RPMI8226 (cell line): ENCODE measurements around the gene ESYT2.

Source experiments
- DNase-seq: peaks from one replicate; pipeline ENCODE4 v3.0.0-alpha.2; 2015

The ESYT2 gene

GRCh38 chr7:158825628-158826289 is 3.5 kb downstream of the ESYT2 start:
- no peak for DNase-seq

DNA sequence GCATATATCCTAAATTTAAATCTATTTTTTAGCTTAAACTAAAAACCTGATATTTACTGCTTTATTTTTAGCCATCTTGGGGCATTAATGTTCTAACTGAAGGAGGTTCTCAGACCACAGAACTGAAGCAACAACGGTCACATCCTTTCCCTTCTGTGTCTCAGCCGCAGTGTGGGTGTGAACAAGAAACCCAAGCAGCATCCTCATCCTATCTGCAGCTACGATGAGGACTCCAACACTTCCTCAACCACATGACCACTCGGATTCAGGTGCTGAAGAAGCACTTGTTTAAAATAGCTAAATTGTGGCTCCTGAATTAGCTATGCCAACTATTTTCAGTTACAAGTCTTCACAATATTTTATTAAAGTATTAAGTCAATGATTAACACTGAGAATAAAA is 5.3 kb downstream of the ESYT2 start:
- no peak for DNase-seq

GRCh38 chr7:158821171-158822031 is 7.9 kb downstream of the ESYT2 start:
- no peak for DNase-seq

- DNase-seq: no peak
Observed at GRCh38 chr7:158820656-158821055, 8.7 kb downstream of the ESYT2 start.

DNA sequence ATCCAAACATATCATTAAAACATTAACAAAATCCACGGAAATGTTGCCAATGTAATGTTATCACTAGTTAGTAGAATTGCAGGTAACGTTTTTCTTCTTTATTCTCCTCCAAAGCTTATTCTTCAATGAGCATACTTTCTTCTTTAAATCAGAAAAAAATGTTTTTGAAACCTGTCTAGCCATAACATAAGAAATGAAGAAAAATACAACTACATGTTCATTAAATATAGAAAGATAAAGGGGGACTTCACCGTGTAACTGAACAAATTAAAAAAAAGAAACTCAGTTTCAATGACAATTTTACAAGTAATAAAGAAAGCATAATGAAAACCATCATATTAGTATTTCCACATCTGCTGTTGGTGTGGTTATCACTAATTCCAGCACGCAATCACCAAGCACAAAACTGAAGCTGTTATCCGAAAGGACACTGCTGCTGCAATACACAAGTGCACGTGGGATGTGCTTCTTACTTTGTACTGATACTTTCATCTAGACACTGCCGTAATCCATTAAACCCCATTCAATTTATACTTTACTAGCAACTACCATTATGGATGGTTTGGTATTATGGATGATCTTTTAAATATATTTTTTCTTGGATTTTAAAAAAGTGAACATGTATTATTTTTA is 9.6 kb downstream of the ESYT2 start:
- no peak for DNase-seq

GRCh38 chr7:158818325-158819213 is 10.7 kb downstream of the ESYT2 start:
- DNase-seq: no peak

GRCh38 chr7:158816995-158817394 is 12.3 kb downstream of the ESYT2 start:
- DNase-seq: no peak

GRCh38 chr7:158816271-158816670 is 13.0 kb downstream of the ESYT2 start:
- DNase-seq: no peak

DNA sequence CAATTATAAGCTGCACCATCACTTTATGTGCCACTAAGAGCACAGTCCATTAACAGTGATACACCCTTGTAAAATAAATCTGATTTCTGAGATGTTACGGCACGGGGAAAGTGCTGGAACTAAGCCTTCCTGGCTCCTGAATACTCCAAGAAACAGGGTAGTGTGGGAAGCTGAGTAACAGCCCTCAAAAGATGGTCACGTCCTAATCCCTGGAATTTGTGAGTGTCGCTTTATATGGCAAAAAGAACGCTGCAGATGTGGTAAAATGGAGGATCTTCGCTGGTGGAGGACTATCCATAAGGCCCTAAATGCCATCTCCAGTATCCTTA is 13.5 kb downstream of the ESYT2 start:
- DNase-seq: no peak

DNA sequence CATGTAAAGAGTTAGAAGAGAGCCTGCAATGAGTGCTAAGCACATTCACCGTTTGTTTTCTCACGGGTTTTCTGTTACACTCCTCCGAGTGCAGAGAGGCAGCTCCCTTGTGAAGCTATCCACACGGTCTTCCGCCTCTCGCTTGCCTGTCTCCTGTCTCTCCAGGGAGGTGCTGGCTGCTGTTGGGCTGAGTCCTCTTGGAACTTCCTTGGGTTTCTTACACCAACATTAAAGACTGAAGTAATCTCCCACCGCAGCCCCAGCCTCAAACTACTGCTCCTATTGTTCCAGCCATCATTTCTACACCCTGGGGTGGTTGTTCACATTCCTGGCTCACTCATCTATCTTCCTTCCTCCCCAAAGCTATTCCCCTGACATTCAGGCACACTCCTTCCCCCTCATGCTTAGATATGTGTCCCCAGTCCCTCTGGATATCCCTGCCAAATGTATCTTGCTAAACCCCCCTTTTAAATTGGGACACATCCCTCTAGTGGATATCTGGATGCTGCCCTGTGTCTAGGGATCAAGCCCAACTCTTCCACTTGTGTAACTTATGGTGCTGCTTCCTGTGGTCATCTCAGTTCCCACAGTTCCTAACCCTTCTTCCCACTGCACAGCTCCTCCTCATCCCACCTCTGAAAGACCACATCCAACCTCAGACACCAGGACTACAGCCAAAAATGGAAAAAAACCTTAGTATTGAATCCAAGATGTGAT is 14.1 kb downstream of the ESYT2 start:
- DNase-seq: no peak

DNA sequence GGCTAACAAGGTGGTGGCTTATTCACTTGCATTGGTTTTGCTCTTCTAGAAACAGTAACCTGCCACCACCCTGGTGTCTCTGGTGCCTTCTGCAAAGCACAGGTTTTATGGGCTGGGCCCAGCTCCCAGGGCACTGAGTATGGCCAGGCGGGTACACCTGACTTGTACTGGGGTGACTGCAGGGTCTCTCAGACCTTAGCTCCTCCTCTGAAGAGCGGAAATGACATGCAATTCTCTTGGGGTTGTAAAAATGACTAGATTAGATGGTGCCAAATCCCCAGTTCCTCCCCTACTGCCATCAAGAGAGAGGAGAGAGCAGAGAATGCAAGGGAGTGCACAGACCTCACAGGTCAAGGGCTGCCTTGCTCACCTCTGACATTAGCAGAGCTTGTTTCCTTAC is 14.7 kb downstream of the ESYT2 start:
- DNase-seq: no peak

DNA sequence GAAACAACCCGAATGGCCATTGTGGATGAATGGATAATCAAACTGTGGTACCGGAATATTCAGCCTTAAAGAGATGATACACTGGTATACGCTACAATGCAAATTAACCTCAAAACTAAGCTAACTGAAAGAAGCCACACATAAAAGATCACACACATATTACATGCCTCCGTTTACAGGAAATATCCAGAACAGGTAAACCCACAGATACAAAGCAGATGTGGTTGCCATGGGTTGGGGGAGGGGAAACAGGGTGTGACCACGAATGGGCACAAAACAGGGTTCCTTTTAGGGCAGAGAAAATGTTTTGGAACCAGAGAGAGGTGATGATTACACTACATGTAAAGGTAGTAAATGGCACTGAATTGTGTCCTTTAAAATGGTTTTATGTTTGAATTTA is 16.6 kb downstream of the ESYT2 start:
- no peak for DNase-seq

DNA sequence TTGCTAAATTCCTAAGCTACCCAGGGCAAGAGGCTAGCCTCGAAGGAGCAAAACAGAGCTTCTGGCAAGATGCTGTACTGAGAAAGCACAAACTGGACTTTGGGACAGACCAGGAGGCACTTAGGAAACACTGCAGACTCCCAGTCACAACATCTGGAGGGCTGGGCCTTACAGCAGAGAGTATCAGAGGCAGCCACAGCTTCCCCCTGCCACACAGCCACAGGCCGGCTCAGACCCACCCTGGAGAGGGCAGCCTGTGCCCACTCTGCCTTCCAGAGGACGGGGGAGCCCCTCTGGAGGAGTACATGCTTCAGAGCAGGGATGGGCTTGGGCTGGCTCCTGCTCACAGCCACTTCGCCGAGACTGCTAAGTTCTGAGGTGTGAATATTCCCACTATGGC is 17.4 kb downstream of the ESYT2 start:
- no peak for DNase-seq

GRCh38 chr7:158811461-158811860 is 17.8 kb downstream of the ESYT2 start:
- DNase-seq: no peak

GRCh38 chr7:158810846-158811245 is 18.5 kb downstream of the ESYT2 start:
- no peak for DNase-seq

DNA sequence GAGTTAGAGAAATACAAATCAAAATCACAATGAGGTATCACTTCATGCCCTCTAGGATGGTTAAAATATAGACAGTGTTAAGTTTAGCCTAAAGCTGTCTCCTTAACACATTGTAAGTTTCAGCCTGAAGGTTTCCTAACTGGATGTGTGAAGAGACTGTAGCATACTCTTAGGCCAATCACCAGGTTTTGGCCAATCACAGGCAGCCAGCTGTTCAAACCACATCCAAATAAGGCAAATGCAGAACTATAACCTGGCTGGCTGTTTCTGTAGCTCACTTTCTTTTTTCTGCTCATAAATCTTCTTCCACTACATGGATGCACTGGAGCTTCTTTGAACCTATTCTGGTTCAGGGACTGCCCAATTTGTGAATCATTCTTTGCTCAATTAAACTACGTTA is 19.7 kb downstream of the ESYT2 start:
- no peak for DNase-seq

DNA sequence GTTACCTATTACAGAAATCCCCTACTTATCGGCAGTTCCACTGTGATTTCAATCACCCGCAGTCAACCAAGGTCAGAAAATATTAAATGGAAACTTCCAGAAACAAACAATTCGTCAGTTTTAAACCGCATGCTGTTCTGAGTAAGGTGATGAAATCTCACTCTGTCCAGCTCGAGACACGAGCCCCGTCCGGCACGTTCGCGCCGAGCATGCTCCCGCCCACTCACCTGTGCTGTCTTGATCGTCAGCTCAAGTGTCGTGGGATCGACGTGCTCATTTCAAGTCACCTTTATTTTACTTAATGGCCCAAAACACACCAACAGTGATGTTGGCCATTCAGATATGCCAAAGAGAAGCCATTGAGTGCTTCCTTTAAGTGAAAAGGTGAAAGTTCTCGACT is 21.2 kb downstream of the ESYT2 start:
- no peak for DNase-seq

GRCh38 chr7:158805937-158806336 is 23.4 kb downstream of the ESYT2 start:
- DNase-seq: no peak

DNA sequence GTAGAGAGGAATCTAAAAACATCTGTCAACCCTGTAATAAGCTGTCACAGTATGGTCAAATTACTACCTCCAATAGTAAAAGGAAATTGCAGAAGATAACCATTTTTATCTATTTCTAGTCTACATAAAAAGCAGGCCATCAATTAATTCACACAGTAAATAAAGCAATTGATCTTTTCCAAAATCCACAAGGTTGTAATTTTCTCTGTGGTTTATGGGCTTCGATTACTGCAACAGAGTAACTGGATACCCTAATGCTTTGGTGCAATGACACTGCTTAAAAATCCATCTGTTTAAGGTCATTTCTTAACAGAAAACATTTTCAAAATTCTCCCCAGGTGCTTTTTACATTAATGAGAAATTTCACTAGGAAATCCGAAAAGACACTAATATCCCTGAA is 23.9 kb downstream of the ESYT2 start:
- no peak for DNase-seq

GRCh38 chr7:158804335-158804734 is 25.0 kb downstream of the ESYT2 start:
- DNase-seq: no peak

DNA sequence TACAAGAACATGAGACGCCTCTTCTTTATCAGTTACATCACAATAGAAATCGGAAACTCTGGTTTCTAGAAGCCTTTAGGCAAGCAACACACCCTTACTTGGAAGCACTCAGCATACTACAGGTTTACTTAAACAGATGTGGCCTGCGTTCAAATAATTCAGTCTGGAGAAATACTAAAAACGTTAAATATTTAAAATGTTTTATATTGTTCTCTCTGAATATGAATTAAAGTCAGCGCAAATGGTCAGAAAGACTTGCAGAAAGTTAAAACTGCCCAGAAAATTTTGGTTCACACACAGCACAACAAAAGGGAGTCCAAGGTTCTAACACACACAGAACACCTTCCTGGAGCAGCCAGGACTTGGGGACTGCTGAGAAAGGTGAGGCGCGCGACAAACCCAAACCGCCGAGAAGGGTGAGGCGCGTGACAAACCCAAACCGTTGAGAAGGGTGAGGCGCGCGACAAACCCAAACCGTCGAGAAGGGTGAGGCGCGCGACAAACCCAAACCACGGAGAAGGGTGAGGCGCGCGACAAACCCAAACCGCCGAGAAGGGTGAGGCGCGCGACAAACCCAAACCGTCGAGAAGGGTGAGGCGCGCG is 25.8 kb downstream of the ESYT2 start:
- DNase-seq: no peak
